HCEC 1CT (cell line): Measurements from ENCODE around the gene KLHDC7B.

Experiments used
- DNase-seq: peaks from one replicate; pipeline ENCODE4 v3.0.0-alpha.2; 2017

The KLHDC7B gene

GRCh38 chr22:50599816-50600455 is 54.2 kb downstream of the KLHDC7B start:
- DNase-seq: no peak

GRCh38 chr22:50600538-50600937 is 54.8 kb downstream of the KLHDC7B start, which contains the start of gene MAPK8IP2:
Gene MAPK8IP2, plus strand, starts transcription at chr22:50600793. Its CDS starts 26 bp downstream, at chr22:50600819.
- no peak for DNase-seq
